HepG2 (cell line): ENCODE results near the gene PPP1CA. TPM values are rescaled to one million over a fixed set of nuclear protein-coding genes. Genes with fewer than 3 reads are reported as not detected.
A peak's percentile ranks its signal among the peaks of the same experiment; 100 is the strongest.

Experiments
- ARID5B ChIP-seq: IDR thresholded peaks from 2 replicates; pipeline ENCODE4 v1.4.0; 2020; ENCODE audit warnings: mild to moderate bottlenecking, missing genetic modification reagents
- ASH2L ChIP-seq: fragments of 300-600, 200-600 bp; sonication (generic); IDR thresholded peaks from 2 replicates; pipeline ENCODE4 v1.7.0; 2017; ENCODE audit warnings: low read depth, mild to moderate bottlenecking, moderate library complexity, mixed read lengths, low read length; ENCODE audit not compliant: insufficient read length
- CHD4 ChIP-seq: fragments of 200-600 bp; sonication (generic); IDR thresholded peaks from 2 replicates; pipeline ENCODE4 v1.7.0; 2017; ENCODE audit warnings: mild to moderate bottlenecking, low read length, borderline replicate concordance
- FLYWCH1 ChIP-seq: sonication (generic); formaldehyde crosslinking; IDR thresholded peaks from 2 replicates; pipeline ENCODE4 v1.8.1; 2023; ENCODE audit warnings: mild to moderate bottlenecking, missing genetic modification reagents
- GFI1 ChIP-seq: sonication (generic); formaldehyde crosslinking; IDR thresholded peaks from 2 replicates; pipeline ENCODE4 v1.5.0; 2020; ENCODE audit warnings: missing genetic modification reagents, mild to moderate bottlenecking, borderline replicate concordance
- GTF2F1 ChIP-seq: fragments of 150-350 bp; IDR thresholded peaks from 2 replicates; pipeline ENCODE4 v1.6.1; 2014; ENCODE audit warnings: low read length
- HDAC1 ChIP-seq: sonication (generic); formaldehyde crosslinking; IDR thresholded peaks from 2 replicates; pipeline ENCODE4 v1.5.1; 2020; ENCODE audit warnings: mild to moderate bottlenecking, missing genetic modification reagents
- HDAC2 ChIP-seq: sonication (generic); formaldehyde crosslinking; IDR thresholded peaks from 2 replicates; pipeline ENCODE4 v1.4.0; 2020; ENCODE audit warnings: missing genetic modification reagents
- HNRNPLL ChIP-seq: fragments of 200-400 bp; formaldehyde crosslinking; IDR thresholded peaks from 2 replicates; pipeline ENCODE4 v1.6.1; 2017; ENCODE audit warnings: mild to moderate bottlenecking, low read depth, low read length; ENCODE audit not compliant: poor library complexity, severe bottlenecking
- MTF1 ChIP-seq: sonication (generic); formaldehyde crosslinking; IDR thresholded peaks from 2 replicates; pipeline ENCODE4 v1.5.0; 2020; ENCODE audit warnings: missing genetic modification reagents
- NFKBIZ ChIP-seq: IDR thresholded peaks from 2 replicates; pipeline ENCODE4 v1.6.1; 2018; ENCODE audit warnings: missing genetic modification reagents, missing compliant biosample characterization
- POLR2AphosphoS5 ChIP-seq: IDR thresholded peaks from 2 replicates; pipeline ENCODE4 v1.6.1; 2012; ENCODE audit warnings: low read depth, low read length
- SCMH1 ChIP-seq: sonication (generic); formaldehyde crosslinking; IDR thresholded peaks from 2 replicates; pipeline ENCODE4 v1.9.0; 2021; ENCODE audit warnings: missing genetic modification reagents, mild to moderate bottlenecking, borderline replicate concordance
- SOX5 ChIP-seq: IDR thresholded peaks from 2 replicates; pipeline ENCODE4 v1.6.1; 2016; ENCODE audit warnings: borderline replicate concordance
- ZBTB20 ChIP-seq: sonication (generic); formaldehyde crosslinking; IDR thresholded peaks from 2 replicates; pipeline ENCODE4 v1.8.1; 2023; ENCODE audit warnings: missing genetic modification reagents, low read depth, mild to moderate bottlenecking, borderline replicate concordance
- ZBTB26 ChIP-seq: IDR thresholded peaks from 2 replicates; pipeline ENCODE4 v1.6.1; 2016; ENCODE audit warnings: missing compliant biosample characterization, missing genetic modification reagents, borderline replicate concordance
- ZFP82 ChIP-seq: sonication (generic); formaldehyde crosslinking; IDR thresholded peaks from 2 replicates; pipeline ENCODE4 v1.5.1; 2020; ENCODE audit warnings: mild to moderate bottlenecking, missing genetic modification reagents, borderline replicate concordance
- ZNF18 ChIP-seq: sonication (generic); formaldehyde crosslinking; IDR thresholded peaks from 2 replicates; pipeline ENCODE4 v1.8.0; 2022; ENCODE audit warnings: mild to moderate bottlenecking, missing genetic modification reagents; ENCODE audit not compliant: insufficient replicate concordance
- ZNF207 ChIP-seq: fragments of 450-650 bp; IDR thresholded peaks from 2 replicates; pipeline ENCODE4 v1.6.1; 2016; ENCODE audit warnings: antibody characterized with exemption, borderline replicate concordance
- ZNF724P ChIP-seq: sonication (generic); formaldehyde crosslinking; IDR thresholded peaks from 2 replicates; pipeline ENCODE4 v1.8.0; 2022; ENCODE audit warnings: missing genetic modification reagents, borderline replicate concordance
- ZNF749 ChIP-seq: sonication (generic); formaldehyde crosslinking; IDR thresholded peaks from 2 replicates; pipeline ENCODE4 v1.8.0; 2022; ENCODE audit warnings: mild to moderate bottlenecking, missing genetic modification reagents, moderate library complexity, borderline replicate concordance
- ZNF883 ChIP-seq: sonication (generic); formaldehyde crosslinking; IDR thresholded peaks from 2 replicates; pipeline ENCODE4 v1.5.1; 2020; ENCODE audit warnings: mild to moderate bottlenecking, missing genetic modification reagents; ENCODE audit errors: not compliant biosample characterization
- ZSCAN9 ChIP-seq: IDR thresholded peaks from 2 replicates; pipeline ENCODE4 v1.6.1; 2016; ENCODE audit warnings: borderline replicate concordance
- polyA plus RNA-seq, 8 experiments: library from polyadenylated mRNA; depleted of rRNA in 3 of 8; stranded (reverse) in 7 of 8; unstranded in 1 of 8; fragments of >200 nt; fragmentation: Illumina TruSeq in 4 of 8; extraction: Trizol in 4 of 8; gene quantifications; 2 replicates each; pipeline versions ENCODE4 v1.2.1 to v1.2.3, GENCODE V29; 2011 to 2016; ENCODE audit warnings: low read depth in 4 of 8, missing spikeins in 1 of 8, mixed read lengths in 1 of 8; ENCODE audit not compliant: insufficient read depth in 1 of 8
- total RNA-seq, 5 experiments: library from RNA; depleted of rRNA; stranded (reverse); fragments of >200 nt; fragmentation: Illumina TruSeq; extraction: Trizol; gene quantifications; 2 replicates each; pipeline ENCODE4 v1.2.3, GENCODE V29; 2016; ENCODE audit warnings: low read depth in 1 of 5

PPP1CA gene
- total and polyA plus RNA-seq, 2 of the 13 experiments (the other 11 are each of a cell fraction or from before 2014, with no cell fraction given), result 149 to 170 TPM

GRCh38 chr11:67354075-67355022 lies 47.3 kb downstream of the PPP1CA start (continued):
- TF ChIP-seq GFI1 (CRISPR knock-in tag), result peak; percentile 19; the same call in 1 of the 2 replicates
- no peak for TF ChIP-seq ZFP82 (CRISPR knock-in tag)
- peak; percentile 66; the same call in 1 of the 2 replicates for TF ChIP-seq ZBTB20 (CRISPR knock-in tag)
- TF ChIP-seq ZNF749 (CRISPR knock-in tag), result no peak
- TF ChIP-seq HDAC2 (CRISPR knock-in tag), result peak; percentile 77
- TF ChIP-seq ZSCAN9 (CRISPR knock-in tag), result no peak; the same call in 1 of the 2 replicates
- TF ChIP-seq ARID5B, result peak; percentile 75
- TF ChIP-seq SCMH1 (CRISPR knock-in tag), result no peak
- no peak; the same call in 1 of the 2 replicates for TF ChIP-seq HDAC1 (CRISPR knock-in tag)
- no peak for TF ChIP-seq ZNF724P
- no peak for TF ChIP-seq MTF1 (CRISPR knock-in tag)
- TF ChIP-seq ZNF207, result no peak
- peak; percentile 85 for TF ChIP-seq SOX5 (CRISPR knock-in tag)
- peak; percentile 67 for TF ChIP-seq ZNF18
- peak; percentile 23 for TF ChIP-seq ASH2L
- no peak for TF ChIP-seq CHD4
- no peak for TF ChIP-seq NFKBIZ (CRISPR knock-in tag)
- TF ChIP-seq ZNF883 (CRISPR knock-in tag), result no peak
- TF ChIP-seq HNRNPLL, result no peak
- no peak for TF ChIP-seq FLYWCH1 (CRISPR knock-in tag)
- TF ChIP-seq ZBTB26 (CRISPR knock-in tag), result peak; percentile 78; the same call in 1 of the 2 replicates
- TF ChIP-seq POLR2AphosphoS5, result peak; percentile 26; the same call in 1 of the 2 replicates
- no peak for TF ChIP-seq GTF2F1
